ENCODE results near the gene SLC4A3. TPM values are rescaled to one million over a fixed set of nuclear protein-coding genes. Genes with fewer than 3 reads are reported as not detected.
A peak's percentile ranks its signal among the peaks of the same experiment; 100 is the strongest.

The SLC4A3 gene
- total and polyA plus RNA-seq, 2 donors from 2014 or later = 4.9 to 5.2 TPM

DNA sequence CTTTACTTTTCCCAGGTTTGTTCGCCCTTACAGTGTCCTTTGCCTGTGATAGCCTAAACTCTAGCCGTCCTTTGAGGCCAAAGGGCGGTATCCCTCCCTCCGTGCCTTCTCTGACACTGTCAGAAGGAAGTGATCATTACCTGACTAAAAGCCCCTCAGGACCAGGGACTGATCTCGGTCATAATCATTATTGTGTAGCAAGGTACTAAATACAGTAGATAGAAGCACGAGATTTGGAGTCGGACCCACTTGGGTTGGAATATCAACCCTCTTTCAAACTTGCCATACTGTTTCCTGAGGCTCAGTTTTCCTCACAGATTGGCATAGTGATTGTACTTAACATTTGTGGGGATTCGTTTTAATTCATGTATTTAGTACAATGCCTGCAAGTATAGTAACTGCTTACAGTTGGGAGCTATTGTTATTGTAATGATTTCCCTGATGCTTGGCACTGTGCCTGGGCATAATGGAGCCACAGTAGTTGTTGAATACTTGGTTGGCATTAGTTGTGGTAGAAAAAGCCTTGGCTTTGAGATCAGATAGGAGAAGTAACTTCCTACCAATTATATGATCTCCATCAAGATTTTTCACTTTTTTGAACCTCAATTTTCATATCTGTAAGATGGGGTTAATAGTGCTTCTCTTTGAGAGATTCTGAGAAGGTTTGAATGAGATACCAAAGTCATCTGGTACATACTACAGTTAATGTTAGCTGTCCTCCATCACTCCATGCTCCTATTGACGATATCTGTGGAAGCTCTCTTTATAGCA lies 28.9 kb upstream of the SLC4A3 start:
- no peak for FAIRE-seq
- no peaks in the 10 kb centered on the region for H3K27me3 ChIP-seq (ENCODE audit: control insufficient read depth, insufficient read depth, low read length)
- H3K9ac ChIP-seq (ENCODE audit: low read length in 3 of 3) = peak overlapping the region; percentile 67 to 97 (median 88)
- H3K36me3 ChIP-seq (ENCODE audit: control insufficient read depth in 2 of 3, insufficient read depth in 3 of 3, low read length in 3 of 3) = peaks cover 0 to 17% (median 5%) of the 10 kb centered on the region in 3 donors
- peak in 1 of 5 donors; percentile 10 for DNase-seq
- intact Hi-C loops (cut with DNase I) = no loop called here
- H3K9me3 ChIP-seq (ENCODE audit: control insufficient read depth in 2 of 3, insufficient read depth in 1 of 3, low read length in 3 of 3) = no peaks in the 10 kb centered on the region
- peak overlapping the region; percentile 77 to 99 (median 90) for H3K4me3 ChIP-seq (ENCODE audit: low read length in 3 of 3)
- TF ChIP-seq, protein P1, sequence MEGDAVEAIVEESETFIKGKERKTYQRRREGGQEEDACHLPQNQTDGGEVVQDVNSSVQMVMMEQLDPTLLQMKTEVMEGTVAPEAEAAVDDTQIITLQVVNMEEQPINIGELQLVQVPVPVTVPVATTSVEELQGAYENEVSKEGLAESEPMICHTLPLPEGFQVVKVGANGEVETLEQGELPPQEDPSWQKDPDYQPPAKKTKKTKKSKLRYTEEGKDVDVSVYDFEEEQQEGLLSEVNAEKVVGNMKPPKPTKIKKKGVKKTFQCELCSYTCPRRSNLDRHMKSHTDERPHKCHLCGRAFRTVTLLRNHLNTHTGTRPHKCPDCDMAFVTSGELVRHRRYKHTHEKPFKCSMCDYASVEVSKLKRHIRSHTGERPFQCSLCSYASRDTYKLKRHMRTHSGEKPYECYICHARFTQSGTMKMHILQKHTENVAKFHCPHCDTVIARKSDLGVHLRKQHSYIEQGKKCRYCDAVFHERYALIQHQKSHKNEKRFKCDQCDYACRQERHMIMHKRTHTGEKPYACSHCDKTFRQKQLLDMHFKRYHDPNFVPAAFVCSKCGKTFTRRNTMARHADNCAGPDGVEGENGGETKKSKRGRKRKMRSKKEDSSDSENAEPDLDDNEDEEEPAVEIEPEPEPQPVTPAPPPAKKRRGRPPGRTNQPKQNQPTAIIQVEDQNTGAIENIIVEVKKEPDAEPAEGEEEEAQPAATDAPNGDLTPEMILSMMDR (IDR thresholded peaks at IDR 0.05; ENCODE audit: borderline replicate concordance, extremely low read depth, insufficient read depth) = no peak
- peak overlapping the region; percentile 93 to 98 for H3K27ac ChIP-seq (ENCODE audit: low read depth in 2 of 2, low read length in 2 of 2)
- peaks cover 10 to 13% (median 10%) of the 10 kb centered on the region in 3 donors for H3K4me1 ChIP-seq (ENCODE audit: control insufficient read depth in 2 of 3, insufficient read depth in 2 of 3, low read depth in 1 of 3, low read length in 3 of 3)

DNA sequence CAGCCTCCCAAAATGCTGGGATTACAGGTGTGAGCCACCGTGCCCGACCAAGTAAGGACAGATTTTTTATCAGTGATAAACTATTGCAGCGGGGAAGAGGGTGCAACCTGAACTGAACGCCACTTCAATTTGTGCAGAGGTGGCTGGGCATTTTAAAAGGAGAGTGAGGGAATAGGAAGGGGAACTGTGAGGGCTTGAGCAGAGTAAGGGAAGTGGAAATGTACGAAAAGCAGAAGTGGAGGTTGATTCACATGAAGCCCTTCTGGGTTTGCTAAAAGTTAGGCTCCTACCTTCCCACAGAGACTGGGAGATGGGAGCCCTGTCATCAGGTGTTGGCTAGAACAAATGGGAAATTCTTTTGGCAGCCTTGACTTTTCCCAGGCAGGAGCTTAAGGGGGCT lies 23.7 kb upstream of the SLC4A3 start:
- H3K9ac ChIP-seq (ENCODE audit: low read length in 3 of 3) = no peak overlapping the region
- intact Hi-C loops (cut with DNase I) = no loop called here
- H3K4me1 ChIP-seq (ENCODE audit: control insufficient read depth in 2 of 3, insufficient read depth in 2 of 3, low read depth in 1 of 3, low read length in 3 of 3) = no peaks in the 10 kb centered on the region
- TF ChIP-seq, protein P1 (IDR thresholded peaks at IDR 0.05; ENCODE audit: borderline replicate concordance, extremely low read depth, insufficient read depth) = no peak
- DNase-seq (no peak), FAIRE-seq (no peak)
- no peaks in the 10 kb centered on the region for H3K9me3 ChIP-seq (ENCODE audit: control insufficient read depth in 2 of 3, insufficient read depth in 1 of 3, low read length in 3 of 3)
- H3K27ac ChIP-seq (ENCODE audit: low read depth in 2 of 2, low read length in 2 of 2) = no peak overlapping the region
- peaks cover 0 to 33% (median 15%) of the 10 kb centered on the region in 3 donors for H3K36me3 ChIP-seq (ENCODE audit: control insufficient read depth in 2 of 3, insufficient read depth in 3 of 3, low read length in 3 of 3)
- H3K4me3 ChIP-seq (ENCODE audit: low read length in 3 of 3) = no peak overlapping the region
- no peaks in the 10 kb centered on the region for H3K27me3 ChIP-seq (ENCODE audit: control insufficient read depth, insufficient read depth, low read length)

DNA sequence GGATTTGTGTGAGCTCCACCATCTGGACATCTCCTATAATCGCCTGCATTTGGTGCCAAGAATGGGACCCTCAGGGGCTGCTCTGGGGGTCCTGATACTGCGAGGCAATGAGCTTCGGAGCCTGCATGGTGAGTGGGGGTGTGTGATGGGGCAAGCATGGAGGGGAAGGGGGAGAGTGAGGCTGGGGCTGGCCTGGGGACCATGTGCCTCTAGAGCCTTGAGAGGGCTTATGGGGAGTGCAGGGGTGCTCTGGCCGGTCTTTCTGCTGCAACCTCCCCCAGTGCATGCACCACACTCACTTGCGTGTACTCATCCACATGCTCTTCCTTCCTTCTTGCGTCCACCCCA lies 21.8 kb upstream of the SLC4A3 start:
- Histone ChIP-seq H3K9me3 (ENCODE audit: control insufficient read depth in 2 of 3, insufficient read depth in 1 of 3, low read length in 3 of 3) (no peaks in the 10 kb centered on the region), H3K4me3 (ENCODE audit: low read length in 3 of 3) (no peak overlapping the region), H3K9ac (ENCODE audit: low read length in 3 of 3) (no peak overlapping the region), H3K36me3 (ENCODE audit: control insufficient read depth in 2 of 3, insufficient read depth in 3 of 3, low read length in 3 of 3) (peaks cover 0 to 34% (median 15%) of the 10 kb centered on the region in 3 donors), H3K27ac (ENCODE audit: low read depth in 2 of 2, low read length in 2 of 2) (no peak overlapping the region), H3K4me1 (ENCODE audit: control insufficient read depth in 2 of 3, insufficient read depth in 2 of 3, low read depth in 1 of 3, low read length in 3 of 3) (no peaks in the 10 kb centered on the region), H3K27me3 (ENCODE audit: control insufficient read depth, insufficient read depth, low read length) (no peaks in the 10 kb centered on the region)
- DNase-seq (no peak), FAIRE-seq (no peak)
- TF ChIP-seq, protein P1 (IDR thresholded peaks at IDR 0.05; ENCODE audit: borderline replicate concordance, extremely low read depth, insufficient read depth) = no peak
- intact Hi-C loops (cut with DNase I) = no loop called here

Data from kidney (tissue), 14 donors.